ENCODE data around the gene HCN2.
"Not testable (repeated sequence)": the region's sequence is repeated elsewhere in the genome, so short reads cannot be mapped to it uniquely, and the experiment has no call there.

HCN2 gene

DNA sequence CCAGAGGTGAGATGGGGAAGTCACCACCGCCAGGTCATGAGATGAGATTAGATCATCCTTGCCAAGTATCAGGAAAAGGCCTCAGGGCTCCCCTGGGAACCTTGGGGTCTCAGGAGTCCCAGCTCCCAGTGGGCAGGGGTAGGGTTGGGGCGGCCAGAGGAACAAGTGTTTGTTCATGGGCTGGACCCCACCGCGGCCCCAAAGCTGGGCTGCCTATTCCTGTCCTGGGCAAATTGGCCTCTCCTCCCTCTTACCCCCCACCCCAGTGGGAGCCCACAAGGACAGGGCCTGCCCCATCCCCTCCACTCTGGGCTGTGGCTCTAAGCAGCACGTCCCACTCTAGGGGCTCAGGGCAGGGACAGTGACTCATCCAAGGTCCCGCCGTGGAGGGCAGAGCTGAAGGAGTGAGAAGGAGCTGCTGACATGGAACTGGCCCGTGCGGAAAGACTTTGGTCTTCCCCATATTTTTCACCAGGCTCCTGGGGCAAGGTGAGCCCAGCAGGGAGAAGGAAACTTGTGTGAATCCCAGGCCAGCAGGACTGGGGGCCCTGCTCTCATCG is 4.0 kb upstream of the HCN2 start:
- no peak for DNase-seq (ENCODE audit: low read depth)

DNA sequence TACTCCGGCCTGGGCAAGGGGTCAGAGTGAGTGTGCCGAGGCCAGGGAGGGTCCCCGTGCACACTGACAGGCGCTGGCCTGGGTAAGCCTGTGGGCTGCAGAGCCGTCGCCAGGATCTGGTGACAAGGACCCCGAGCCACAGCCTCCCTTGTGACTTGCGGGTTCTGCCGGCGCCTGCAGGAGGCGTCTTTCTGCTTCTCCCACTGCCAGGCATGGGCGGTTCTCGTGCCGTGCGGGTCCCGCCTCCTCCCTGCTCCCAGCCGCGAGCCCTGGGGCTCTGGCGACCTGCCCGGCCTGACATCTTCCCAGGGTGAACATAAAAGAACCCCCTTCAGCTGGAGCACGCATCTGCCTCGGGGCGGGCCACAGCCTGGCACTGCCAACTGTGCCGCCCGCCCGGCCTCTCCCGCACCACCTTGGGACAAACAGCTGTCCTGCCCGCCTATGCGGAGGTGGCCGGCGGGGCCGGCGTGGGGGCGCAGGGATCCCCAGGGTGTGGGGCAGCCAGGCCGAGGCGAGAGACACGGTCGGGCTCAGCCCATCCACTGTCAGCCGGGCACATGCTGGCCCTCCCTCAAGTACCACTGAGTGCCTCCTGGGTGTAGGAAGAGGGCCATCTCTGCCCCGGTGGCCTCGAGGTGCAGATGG is 1.5 kb upstream of the HCN2 start:
- DNase-seq (ENCODE audit: low read depth), result peak; percentile 32

DNA sequence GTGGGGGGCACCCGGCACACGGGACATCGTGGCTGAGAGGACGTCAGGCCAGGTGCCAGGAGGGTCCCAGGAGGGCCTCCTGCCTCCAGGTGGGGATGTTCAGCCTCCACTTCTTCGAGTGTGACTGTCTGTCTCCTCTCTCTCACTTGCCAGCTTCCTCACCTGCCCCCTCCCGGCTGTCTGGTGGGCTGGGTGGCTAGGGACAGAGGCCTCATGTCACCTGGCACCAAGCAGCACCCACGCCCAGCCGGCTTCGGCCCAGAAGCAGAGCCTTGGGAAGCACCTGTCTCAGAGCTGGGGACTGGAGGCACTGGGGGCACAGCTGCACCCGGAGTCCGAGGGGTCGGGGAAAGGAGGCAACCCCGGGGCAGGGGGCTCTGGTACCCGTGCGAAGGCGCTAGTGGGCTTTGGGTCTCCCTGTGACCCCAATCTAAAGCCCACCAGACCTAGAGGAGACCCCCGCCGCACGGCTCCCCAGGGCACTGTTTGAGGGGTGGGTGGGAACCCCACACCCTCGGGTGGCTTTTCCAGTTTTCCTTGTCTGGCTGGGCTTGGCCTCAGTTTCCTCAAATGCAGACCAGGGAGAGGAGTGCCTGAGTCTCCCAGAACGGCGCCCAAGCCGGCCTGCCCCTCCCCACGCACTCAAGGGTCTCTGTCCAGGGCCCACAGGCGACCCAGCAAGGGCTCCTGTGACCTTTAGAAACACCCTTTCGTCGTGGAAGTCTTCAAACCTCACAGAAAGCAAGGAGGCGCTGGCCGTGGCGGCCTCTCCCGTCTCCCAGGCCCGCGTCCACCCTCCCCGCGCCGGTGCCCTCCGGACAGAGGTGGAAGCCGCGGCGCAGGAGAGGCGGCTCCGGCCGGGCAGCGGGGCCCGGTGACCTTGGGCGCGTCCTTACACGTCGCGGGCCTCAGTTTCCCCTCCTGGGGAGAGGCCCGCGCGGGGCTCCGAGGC is 664 bp upstream of the HCN2 start:
- no peak for DNase-seq (ENCODE audit: low read depth)

DNA sequence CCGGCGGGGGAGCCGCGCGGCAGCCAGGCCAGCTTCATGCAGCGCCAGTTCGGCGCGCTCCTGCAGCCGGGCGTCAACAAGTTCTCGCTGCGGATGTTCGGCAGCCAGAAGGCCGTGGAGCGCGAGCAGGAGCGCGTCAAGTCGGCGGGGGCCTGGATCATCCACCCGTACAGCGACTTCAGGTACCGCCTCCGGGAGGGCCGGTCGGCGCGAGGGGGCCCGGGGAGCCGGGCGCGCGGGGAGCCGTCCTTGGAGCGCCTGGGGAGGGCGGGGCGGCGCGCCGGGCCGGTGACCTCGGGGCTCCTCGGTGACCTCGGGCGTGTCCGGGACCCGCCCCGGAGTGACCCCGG is 690 bp downstream of the HCN2 start:
- DNase-seq (ENCODE audit: low read depth), result no peak

- no peak for DNase-seq (ENCODE audit: low read depth)
Observed at GRCh38 chr19:590750-591098, 1.0 kb downstream of the HCN2 start.

DNA sequence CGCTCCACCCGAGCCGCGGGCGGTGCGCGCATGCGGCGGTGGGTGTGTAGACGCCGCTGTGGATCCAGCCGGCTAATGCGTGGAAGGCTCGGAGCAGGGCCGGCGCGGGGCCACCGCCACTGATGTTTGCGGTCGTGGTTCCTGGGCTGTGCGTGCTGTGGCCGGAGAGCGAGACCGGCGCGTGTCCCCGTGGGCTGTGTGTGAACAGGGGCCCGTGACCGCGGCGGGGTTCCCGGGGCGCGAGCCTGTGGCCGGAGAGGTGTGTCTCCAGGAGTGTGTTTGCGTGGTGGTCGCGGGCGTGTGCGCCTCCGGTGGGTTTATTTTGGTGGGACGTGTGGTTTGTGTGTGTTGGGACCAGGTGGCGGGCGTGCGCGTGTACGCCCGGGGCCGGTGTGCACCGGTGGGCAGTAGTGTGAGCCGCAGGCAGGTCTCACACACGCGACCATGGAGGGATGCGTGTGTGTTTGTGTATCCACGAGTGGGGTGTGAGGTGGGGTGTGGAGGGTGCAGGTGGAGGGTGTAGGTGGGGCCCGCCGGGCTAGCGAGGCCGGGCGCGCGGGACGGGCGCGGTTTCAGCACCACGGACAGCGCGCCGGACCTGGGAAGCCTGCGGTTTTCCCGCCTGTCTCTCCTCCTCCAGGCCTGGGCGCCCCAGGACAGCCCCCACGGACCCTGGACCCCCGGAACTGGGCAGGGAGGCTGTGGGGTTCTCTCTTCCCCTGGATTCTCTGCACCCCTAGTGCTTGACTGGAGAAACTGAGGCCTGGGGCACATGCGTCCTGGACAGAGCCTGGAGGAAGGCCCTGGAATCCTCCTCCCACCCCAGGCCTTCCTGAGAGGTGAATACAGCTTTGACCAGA is 1.6 kb downstream of the HCN2 start:
- DNase-seq (ENCODE audit: low read depth), result no peak

- DNase-seq (ENCODE audit: low read depth), result no peak
Observed at GRCh38 chr19:592101-592500, 2.4 kb downstream of the HCN2 start.

GRCh38 chr19:593055-593454 is 3.4 kb downstream of the HCN2 start:
- DNase-seq (ENCODE audit: low read depth), result no peak

DNA sequence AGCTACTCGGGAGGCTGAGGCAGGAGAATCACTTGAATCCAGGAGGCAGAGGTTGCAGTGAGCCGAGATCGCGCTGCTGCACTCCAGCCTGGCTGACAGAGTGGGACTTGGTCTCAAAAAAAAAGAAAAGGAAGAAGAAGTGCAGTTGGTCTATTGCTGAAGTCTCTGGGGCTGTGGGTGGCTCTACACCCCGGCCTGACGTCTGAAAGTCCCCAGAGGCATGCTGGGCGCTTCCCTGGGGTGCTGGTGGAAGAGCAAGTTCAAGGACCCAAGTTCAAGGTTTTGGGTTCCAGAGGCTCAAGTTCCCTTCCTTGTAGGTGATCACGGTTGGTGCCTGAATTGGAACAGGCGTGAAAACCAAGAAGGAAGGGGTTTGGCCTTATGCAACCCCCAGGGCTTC is 3.8 kb downstream of the HCN2 start:
- DNase-seq (ENCODE audit: low read depth), result no peak

GRCh38 chr19:594265-594870 is 4.7 kb downstream of the HCN2 start:
- no peak for DNase-seq (ENCODE audit: low read depth)

GRCh38 chr19:595326-596262 is 5.9 kb downstream of the HCN2 start:
- DNase-seq (ENCODE audit: low read depth), result no peak

- no peak for DNase-seq (ENCODE audit: low read depth)
Observed at GRCh38 chr19:596263-596655, 6.6 kb downstream of the HCN2 start.

DNA sequence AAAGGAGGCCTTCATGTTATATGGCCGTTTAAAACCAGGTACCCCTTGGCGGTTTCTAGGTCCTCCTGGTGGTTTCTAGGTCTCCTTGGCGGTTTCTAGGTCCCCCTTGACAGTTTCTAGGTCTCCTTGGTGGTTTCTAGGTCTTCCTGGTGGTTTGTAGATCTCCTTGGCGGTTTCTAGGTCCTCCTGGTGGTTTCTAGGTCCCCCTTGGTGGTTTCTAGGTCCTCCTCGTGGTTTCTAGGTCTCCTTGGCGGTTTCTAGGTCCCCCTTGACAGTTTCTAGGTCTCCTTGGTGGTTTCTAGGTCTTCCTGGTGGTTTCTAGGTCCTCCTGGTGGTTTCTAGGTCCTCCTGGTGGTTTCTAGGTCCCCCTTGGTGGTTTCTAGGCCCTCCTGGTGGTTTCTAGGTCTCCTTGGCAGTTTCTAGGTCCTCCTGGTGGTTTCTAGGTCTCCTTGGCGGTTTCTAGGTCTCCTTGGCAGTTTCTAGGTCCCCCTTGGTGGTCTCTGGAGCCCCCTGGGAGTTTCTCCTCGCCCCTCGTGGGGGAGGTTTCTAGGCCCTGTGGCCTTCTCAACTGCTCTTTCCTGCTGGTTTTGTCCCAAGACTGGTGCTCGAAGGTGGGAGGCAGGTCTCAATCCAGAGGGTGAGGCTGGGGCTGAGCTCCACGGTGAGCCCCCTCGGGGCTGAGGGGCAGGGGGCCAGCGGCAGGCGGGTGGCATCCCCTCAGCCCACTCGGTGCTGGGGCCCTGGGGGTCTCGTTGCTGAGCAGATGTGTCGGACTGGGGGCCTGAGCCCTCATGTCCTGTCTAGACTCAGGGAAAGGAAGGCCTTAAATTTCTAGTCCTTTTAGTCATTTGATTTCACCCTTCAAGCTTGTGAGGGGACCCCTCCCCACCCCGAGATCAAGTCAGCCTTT is 8.0 kb downstream of the HCN2 start:
- no peak for DNase-seq (ENCODE audit: low read depth)

DNA sequence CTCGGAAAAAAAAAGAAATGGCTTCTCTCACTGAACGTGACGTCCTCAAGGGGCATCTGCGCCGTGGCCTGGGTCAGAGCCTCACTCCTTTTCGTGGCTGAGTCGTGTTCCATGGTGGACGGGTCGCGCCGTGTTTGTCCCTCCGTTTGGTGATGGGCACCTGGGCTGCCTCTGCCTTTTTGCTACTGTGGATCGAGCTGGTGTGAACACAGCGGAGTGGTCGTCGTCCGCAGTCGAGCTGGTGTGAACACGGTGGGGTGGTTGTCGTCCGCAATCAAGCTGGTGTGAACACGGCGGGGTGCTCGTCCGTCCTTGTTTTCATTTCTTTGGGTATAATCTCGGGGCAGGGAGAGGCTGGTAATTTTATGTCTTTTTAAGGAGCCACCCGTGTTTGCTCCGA is 11.6 kb downstream of the HCN2 start:
- no peak for DNase-seq (ENCODE audit: low read depth)

- no peak for DNase-seq (ENCODE audit: low read depth)
Observed at GRCh38 chr19:601790-602189, 12.1 kb downstream of the HCN2 start.

DNA sequence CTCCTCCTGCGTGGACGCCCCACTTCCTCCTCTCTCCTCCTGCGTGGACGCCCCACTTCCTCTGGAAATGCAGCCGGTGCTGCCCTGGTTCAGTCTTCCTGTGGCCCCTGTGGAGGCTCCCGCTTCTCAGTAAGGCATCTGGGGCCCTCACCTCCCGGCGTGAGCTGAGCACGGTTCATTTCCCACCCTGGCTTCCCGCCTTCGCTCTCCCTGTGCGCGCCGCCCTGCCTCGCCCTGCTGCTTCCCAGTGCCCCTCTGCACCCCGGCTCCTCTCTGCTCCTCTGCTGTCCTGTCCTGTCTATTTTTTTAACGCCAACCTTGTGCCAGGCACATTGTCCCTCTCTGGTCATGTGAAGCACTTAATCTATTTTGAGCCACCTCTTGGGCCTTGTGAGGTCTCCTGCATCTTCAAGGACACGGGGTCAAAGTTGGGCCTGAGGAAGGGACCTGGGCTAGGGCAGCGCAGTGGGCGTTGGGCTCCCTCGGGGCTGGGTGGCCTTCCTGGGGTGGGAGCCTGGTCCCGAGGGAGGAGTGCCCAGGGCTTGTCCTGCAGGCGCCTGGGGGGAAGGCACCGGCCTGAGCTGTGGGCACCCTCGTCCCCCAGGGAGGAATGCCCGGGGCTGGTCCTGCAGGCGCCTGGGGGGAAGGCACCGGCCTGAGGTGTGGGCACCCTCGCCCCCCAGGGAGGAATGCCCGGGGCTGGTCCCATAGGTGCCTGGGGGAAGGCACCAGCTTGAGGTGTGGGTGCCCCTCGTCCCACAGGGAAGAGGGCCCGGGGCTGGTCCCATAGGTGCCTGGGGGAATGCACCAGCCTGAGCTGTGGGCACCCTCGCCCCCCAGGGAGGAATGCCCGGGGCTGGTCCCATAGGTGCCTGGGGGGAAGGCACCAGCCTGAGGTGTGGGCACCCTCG is 13.0 kb downstream of the HCN2 start:
- DNase-seq (ENCODE audit: low read depth), result no peak

- not testable (repeated sequence) for DNase-seq (ENCODE audit: low read depth)
Observed at GRCh38 chr19:603302-603639, 13.6 kb downstream of the HCN2 start.

DNA sequence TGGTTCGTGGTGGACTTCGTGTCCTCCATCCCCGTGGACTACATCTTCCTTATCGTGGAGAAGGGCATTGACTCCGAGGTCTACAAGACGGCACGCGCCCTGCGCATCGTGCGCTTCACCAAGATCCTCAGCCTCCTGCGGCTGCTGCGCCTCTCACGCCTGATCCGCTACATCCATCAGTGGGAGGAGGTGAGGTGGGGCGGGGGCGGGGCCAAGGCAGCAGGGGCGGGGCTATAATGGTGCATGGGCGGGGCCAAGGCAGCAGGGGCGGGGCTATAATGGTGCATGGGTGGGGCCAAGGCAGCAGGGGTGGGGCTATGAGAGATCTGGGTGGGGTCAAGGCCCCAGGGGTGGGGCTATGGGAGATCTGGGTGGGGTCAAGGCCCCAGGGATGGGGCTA is 14.1 kb downstream of the HCN2 start:
- not testable (repeated sequence) for DNase-seq (ENCODE audit: low read depth)

DNA sequence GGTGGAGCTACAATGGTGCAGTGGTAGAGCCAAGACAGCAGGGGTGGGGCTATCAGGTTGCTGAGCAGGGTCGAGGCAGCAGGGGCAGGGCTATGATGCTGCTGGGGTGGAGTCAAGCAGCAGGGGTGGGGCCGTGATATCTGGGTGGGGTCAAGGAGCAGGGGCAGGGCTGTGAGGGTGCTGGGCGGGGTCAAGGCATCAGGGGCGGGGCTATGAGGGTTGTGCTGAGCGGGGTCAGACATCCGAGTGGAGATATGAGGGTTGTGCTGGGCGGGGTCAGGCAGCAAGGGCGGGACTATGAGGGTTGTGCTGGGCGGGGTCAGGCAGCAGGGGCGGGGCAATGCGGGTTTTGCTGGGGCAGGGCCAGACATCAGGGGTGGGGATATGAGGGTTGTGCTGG is 14.7 kb downstream of the HCN2 start:
- DNase-seq (ENCODE audit: low read depth), result no peak
